Fibroblast of lung (primary cell): ENCODE measurements around the gene MGAT5. TPM values are rescaled to one million over a fixed set of nuclear protein-coding genes. Genes with fewer than 3 reads are reported as not detected.
A peak's percentile ranks its signal among the peaks of the same experiment; 100 is the strongest.

Experiments used
- DNase-seq, 2 donors: peaks; one replicate each; pipeline versions ENCODE4 v3.0.0 to v3.0.0-alpha.2; 2010; ENCODE audit warnings: low read depth in 2 of 2
- H2AFZ ChIP-seq: 2 replicates; pipeline ENCODE4 v1.5.1; 2012; ENCODE audit warnings: low read length, control low read depth, inconsistent platforms
- H3K27ac ChIP-seq: 2 replicates; pipeline ENCODE4 v1.5.1; 2011; ENCODE audit warnings: low read length, control low read depth; ENCODE audit not compliant: insufficient read depth
- H3K27me3 ChIP-seq: 2 replicates; pipeline ENCODE4 v1.5.1; 2011; ENCODE audit warnings: mild to moderate bottlenecking, low read length; ENCODE audit not compliant: control insufficient read depth, insufficient read depth
- H3K36me3 ChIP-seq: 2 replicates; pipeline ENCODE4 v1.5.1; 2011; ENCODE audit warnings: low read length; ENCODE audit not compliant: control insufficient read depth, insufficient read depth
- H3K4me1 ChIP-seq: 2 replicates; pipeline ENCODE4 v1.5.1; 2011; ENCODE audit warnings: low read length; ENCODE audit not compliant: control insufficient read depth, insufficient read depth; ENCODE audit errors: extremely low read depth
- H3K4me2 ChIP-seq: 2 replicates; pipeline ENCODE4 v1.5.1; 2011; ENCODE audit warnings: low read length, control low read depth; ENCODE audit not compliant: insufficient read depth; ENCODE audit errors: extremely low read depth
- H3K4me3 ChIP-seq, 4 experiments: fragments of 200-600 bp in 1 of 4; sonication (generic) in 1 of 4; replicated peaks in 1 of 4; 2 replicates each; pipeline ENCODE4 v1.5.1; 2011 to 2016; ENCODE audit warnings: low read length in 4 of 4, low read depth in 3 of 4, mild to moderate bottlenecking in 3 of 4, control low read depth in 2 of 4, inconsistent platforms in 1 of 4, mixed read lengths in 1 of 4; ENCODE audit not compliant: insufficient read depth in 1 of 4; ENCODE audit errors: control extremely low read depth in 1 of 4
- H3K79me2 ChIP-seq: 2 replicates; pipeline ENCODE4 v1.5.1; 2012; ENCODE audit warnings: mild to moderate bottlenecking, low read length, inconsistent platforms; ENCODE audit not compliant: control insufficient read depth, insufficient read depth
- H3K9ac ChIP-seq: 2 replicates; pipeline ENCODE4 v1.5.1; 2011; ENCODE audit warnings: mild to moderate bottlenecking, low read length, control low read depth; ENCODE audit not compliant: insufficient read depth
- H3K9me3 ChIP-seq: 2 replicates; pipeline ENCODE4 v1.5.1; 2012; ENCODE audit warnings: low read depth, low read length; ENCODE audit not compliant: control insufficient read depth, insufficient read depth
- H4K20me1 ChIP-seq: 2 replicates; pipeline ENCODE4 v1.5.1; 2011; ENCODE audit warnings: low read length; ENCODE audit not compliant: control insufficient read depth, insufficient read depth; ENCODE audit errors: extremely low read depth
- CTCF ChIP-seq, 2 donors: IDR thresholded peaks in 1 of 2; conservative IDR thresholded peaks in 1 of 2; 1 replicate in 1 of 2; 2 replicates in 1 of 2; pipeline ENCODE4 v1.5.1; 2011 to 2012; ENCODE audit warnings: low read length in 2 of 2, control low read depth in 1 of 2, inconsistent platforms in 1 of 2, low read depth in 1 of 2, mild to moderate bottlenecking in 1 of 2
- EZH2 ChIP-seq: IDR thresholded peaks from 2 replicates; pipeline ENCODE4 v1.5.1; 2012; ENCODE audit warnings: low read length, control low read depth, mild to moderate bottlenecking; ENCODE audit errors: missing control alignments
- polyA plus RNA-seq, 2 donors: library from polyadenylated mRNA; depleted of rRNA in 1 of 2; stranded (reverse) in 1 of 2; unstranded in 1 of 2; fragments of >200 nt; gene quantifications; 2 replicates each; pipeline ENCODE4 v1.2.1, GENCODE V29; 2011 to 2012; ENCODE audit warnings: missing spikeins in 1 of 2
- total RNA-seq: library from RNA; depleted of rRNA; stranded (reverse); fragments of >200 nt; gene quantifications from 2 replicates; pipeline ENCODE4 v1.2.1, GENCODE V29; 2014

Gene MGAT5
- total and polyA plus RNA-seq, 2 donors (not counting 1 experiment from before 2014, with no cell fraction given): 270 to 301 TPM

DNA sequence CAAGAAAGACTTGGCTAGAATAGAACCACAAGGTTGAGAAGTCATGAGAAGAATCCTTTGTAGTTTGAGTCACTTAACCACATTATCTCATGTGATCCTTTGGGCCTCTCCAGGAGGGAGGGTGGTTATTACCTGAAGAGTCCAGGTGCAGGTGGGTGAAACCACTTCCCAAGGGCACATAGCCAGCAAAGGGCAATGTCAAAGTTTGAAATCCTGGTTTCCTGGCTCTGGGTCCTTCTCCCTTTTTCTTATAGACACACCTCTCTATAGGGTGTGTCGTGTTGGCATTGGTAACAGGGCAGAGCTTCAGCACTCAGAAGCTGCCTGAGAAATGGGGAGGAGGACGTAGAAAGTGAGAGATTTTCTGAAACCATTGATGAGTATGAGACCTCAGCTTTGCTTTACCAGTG is 137.9 kb downstream of the MGAT5 start:
- Histone ChIP-seq H3K36me3 (no peaks in the 10 kb centered on the region), H3K27ac (no peak overlapping the region), H3K4me2 (no peak overlapping the region), H3K9me3 (no peaks in the 10 kb centered on the region), H4K20me1 (no peaks in the 10 kb centered on the region), H3K27me3 (no peaks in the 10 kb centered on the region), H3K4me3 (no peak overlapping the region), H3K9ac (no peak overlapping the region), H3K79me2 (no peaks in the 10 kb centered on the region), H2AFZ (no peak overlapping the region), H3K4me1 (peaks cover 3% of the 10 kb centered on the region)
- DNase-seq: peak in 1 of 2 donors; percentile 61
- TF ChIP-seq CTCF (conservative IDR thresholded peaks at IDR 0.05 in 1 of 2, IDR thresholded peaks at IDR 0.05 in 1 of 2; ENCODE audit: low read depth in 1 of 2, low read length in 2 of 2) (no peak), EZH2 (no peak)

- Histone ChIP-seq H3K79me2 (no peaks in the 10 kb centered on the region), H3K27me3 (no peaks in the 10 kb centered on the region), H2AFZ (no peak overlapping the region), H3K9ac (no peak overlapping the region), H3K27ac (no peak overlapping the region), H3K9me3 (no peaks in the 10 kb centered on the region), H4K20me1 (no peaks in the 10 kb centered on the region), H3K4me1 (peaks cover 3% of the 10 kb centered on the region), H3K4me3 (no peak overlapping the region), H3K36me3 (no peaks in the 10 kb centered on the region), H3K4me2 (no peak overlapping the region)
- DNase-seq: no peak
- TF ChIP-seq CTCF (conservative IDR thresholded peaks at IDR 0.05 in 1 of 2, IDR thresholded peaks at IDR 0.05 in 1 of 2; ENCODE audit: low read depth in 1 of 2, low read length in 2 of 2): no peak
- no peak for TF ChIP-seq EZH2
These were observed 138.7 kb downstream of the MGAT5 start for GRCh38 chr2:134392442-134393074.

- peaks cover 5% of the 10 kb centered on the region for H3K4me1 ChIP-seq
- no peaks in the 10 kb centered on the region for H3K36me3 ChIP-seq
- no peaks in the 10 kb centered on the region for H4K20me1 ChIP-seq
- no peak overlapping the region for H3K4me2 ChIP-seq
- no peak overlapping the region for H2AFZ ChIP-seq
- no peak overlapping the region for H3K9ac ChIP-seq
- no peaks in the 10 kb centered on the region for H3K9me3 ChIP-seq
- no peak overlapping the region for H3K4me3 ChIP-seq
- H3K27ac ChIP-seq: no peak overlapping the region
- TF ChIP-seq CTCF (conservative IDR thresholded peaks at IDR 0.05 in 1 of 2, IDR thresholded peaks at IDR 0.05 in 1 of 2; ENCODE audit: low read depth in 1 of 2, low read length in 2 of 2): no peak
- no peaks in the 10 kb centered on the region for H3K79me2 ChIP-seq
- no peaks in the 10 kb centered on the region for H3K27me3 ChIP-seq
- DNase-seq: peak in 1 of 2 donors; percentile 59
These were observed 139.2 kb downstream of the MGAT5 start for GRCh38 chr2:134393075-134393461.
